Epithelial cell of proximal tubule (primary cell): ENCODE results near the gene RIPOR3. TPM values are rescaled to one million over a fixed set of nuclear protein-coding genes. Genes with fewer than 3 reads are reported as not detected.
A peak's percentile ranks its signal among the peaks of the same experiment; 100 is the strongest.
"Not testable (repeated sequence)": the region's sequence is repeated elsewhere in the genome, so short reads cannot be mapped to it uniquely, and the experiment has no call there.

Experiments used
- DNase-seq: peaks from one replicate; pipeline ENCODE4 v3.0.0-alpha.2; 2011; ENCODE audit warnings: low read depth
- H3K4me3 ChIP-seq: 2 replicates; pipeline ENCODE4 v1.5.1; 2011; ENCODE audit warnings: low read depth, mild to moderate bottlenecking, low read length
- total RNA-seq: library from RNA; depleted of rRNA; stranded (reverse); fragments of >200 nt; gene quantifications from 2 replicates; pipeline ENCODE4 v1.2.3, GENCODE V29; 2015
- TF ChIP-seq, protein P1 (sequence below): conservative IDR thresholded peaks from 2 replicates; pipeline ENCODE4 v1.5.1; 2012; ENCODE audit warnings: low read depth, mild to moderate bottlenecking, low read length

Gene RIPOR3
- total RNA-seq, 1 donor from 2014 or later, result 1.8 TPM

DNA sequence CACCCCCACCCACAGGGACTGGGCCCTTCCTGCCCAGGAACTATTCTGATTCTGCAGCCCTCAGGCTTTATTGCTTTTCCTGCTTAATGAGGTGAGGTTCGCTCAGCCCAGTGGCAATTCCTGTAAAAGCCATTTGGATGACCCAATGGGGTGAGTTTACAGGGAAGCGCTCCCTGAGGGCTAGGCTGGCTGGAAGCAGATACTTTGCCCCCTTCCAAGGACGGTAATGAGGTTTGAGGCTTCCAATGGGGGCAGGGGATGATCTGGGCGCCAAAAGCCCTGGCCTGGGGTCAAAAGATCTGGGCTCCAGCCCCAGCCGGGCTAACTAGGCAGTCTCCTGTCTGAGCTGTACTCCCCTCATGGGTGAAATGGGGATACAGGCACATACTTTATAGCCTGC lies 41.8 kb downstream of the RIPOR3 start:
- no peak overlapping the region for H3K4me3 ChIP-seq
- TF ChIP-seq, protein P1, sequence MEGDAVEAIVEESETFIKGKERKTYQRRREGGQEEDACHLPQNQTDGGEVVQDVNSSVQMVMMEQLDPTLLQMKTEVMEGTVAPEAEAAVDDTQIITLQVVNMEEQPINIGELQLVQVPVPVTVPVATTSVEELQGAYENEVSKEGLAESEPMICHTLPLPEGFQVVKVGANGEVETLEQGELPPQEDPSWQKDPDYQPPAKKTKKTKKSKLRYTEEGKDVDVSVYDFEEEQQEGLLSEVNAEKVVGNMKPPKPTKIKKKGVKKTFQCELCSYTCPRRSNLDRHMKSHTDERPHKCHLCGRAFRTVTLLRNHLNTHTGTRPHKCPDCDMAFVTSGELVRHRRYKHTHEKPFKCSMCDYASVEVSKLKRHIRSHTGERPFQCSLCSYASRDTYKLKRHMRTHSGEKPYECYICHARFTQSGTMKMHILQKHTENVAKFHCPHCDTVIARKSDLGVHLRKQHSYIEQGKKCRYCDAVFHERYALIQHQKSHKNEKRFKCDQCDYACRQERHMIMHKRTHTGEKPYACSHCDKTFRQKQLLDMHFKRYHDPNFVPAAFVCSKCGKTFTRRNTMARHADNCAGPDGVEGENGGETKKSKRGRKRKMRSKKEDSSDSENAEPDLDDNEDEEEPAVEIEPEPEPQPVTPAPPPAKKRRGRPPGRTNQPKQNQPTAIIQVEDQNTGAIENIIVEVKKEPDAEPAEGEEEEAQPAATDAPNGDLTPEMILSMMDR, result no peak
- no peak for DNase-seq

DNA sequence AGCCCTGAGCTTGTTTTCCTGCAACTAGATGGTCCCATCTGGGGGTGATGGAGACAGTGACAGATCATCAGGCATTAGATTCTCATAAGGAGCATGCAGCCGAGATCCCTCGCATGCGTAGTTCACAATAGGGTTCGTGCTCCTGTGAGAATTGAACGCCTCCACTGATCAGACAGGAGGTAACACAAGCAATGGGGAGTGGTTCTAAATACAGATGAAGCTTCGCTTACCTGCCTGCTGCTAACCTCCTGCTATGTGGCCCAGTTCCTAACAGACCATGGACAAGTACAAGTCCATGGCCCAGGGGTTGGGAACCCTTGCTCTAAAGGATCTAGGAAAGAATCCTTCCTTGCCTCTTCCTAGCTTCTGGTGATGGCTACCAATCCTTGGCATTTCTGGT lies 42.7 kb downstream of the RIPOR3 start:
- TF ChIP-seq, protein P1, result no peak
- no peak overlapping the region for H3K4me3 ChIP-seq
- no peak for DNase-seq

DNA sequence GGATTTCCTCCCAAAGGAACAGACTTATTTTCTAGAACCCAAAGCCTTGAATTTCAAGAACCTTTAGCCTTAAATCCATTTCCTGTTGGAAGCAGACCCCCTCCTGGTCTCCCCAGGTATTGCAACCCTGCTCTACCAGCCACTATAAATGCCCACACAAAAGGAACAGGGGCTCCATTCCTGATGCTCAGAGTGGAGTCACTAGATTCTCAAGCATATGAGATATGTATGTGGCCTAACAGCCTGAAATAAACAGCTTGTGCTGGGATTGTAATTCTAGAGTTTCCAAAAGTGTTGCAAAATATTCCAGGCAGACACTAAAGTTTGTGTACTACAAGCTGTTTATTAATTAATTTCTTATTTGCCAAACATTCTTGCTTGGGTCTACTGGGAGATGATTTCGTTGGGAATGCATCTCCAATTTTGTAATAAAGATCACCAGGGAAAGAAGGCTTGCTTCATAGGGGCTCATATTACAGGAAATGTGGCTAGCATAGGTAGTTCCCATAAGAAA lies 44.8 kb downstream of the RIPOR3 start:
- H3K4me3 ChIP-seq, result no peak overlapping the region
- TF ChIP-seq, protein P1, result peak; percentile 47
- no peak for DNase-seq

DNA sequence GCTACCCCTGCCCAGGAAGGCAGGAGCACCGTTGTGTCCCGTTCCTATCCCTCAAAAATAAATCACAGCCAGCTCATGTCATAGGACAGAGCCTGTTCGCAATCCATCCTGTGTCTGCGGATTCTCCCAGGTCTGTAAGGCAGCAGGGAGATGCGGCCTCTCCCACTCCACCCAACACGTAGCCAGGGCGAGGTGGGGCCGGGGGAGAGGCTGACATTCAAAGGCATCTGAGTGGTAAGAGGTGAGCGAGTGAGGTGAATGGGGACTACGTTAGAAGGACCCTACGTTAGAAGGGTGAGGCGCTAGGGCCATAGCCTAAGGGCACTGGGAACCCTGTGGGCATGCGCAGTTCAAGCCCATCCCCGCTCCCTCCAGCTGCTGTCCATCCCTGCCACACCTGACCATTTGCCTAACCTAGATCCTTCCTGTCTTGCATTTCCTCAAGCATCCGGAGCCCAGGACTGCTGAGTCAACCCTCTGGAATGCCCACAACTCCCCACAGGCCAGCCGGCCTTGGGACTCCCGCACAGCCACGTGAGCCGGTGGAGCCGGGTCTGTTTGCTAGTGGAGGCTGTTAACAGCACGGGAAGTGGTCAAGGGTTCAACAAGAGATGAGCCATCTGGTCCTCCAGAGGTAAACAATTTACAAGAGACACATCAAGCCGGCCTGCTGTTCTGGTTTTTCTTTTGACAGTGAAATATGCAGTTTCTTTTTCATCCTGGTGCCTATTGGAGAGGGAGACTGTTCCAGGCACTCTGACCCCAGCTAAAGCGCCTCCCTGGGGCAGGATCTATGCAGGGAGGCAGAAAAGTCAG lies 45.9 kb downstream of the RIPOR3 start:
- DNase-seq, result peak; percentile 92
- TF ChIP-seq, protein P1, result peak; percentile 10
- H3K4me3 ChIP-seq, result peak overlapping the region; percentile 2

DNA sequence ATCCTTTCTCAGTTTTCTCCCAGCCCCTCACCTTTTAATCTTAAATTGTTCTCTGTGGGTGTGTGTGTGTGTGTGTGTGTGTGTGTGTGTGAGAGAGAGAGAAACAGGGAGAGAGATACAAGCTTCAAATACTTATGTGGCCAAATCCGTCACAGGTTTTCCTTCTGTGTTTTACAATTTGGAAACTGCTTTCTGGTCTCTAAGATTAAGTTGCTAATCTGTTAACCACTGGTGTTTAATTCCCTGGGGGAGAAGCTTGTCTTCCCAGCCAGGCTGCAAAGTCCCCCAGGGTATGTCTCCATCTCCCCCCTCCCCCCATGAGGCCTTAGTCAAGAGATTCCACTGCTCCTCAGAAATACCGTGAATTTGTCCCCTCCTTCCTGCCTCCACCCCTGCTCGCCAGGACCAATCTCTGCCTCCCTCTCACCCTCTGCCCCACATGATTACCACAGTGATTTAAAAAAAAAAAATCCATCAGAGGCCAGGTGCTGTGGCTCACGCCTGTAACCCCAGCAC lies 49.0 kb downstream of the RIPOR3 start:
- TF ChIP-seq, protein P1, result no peak
- no peak overlapping the region for H3K4me3 ChIP-seq
- no peak for DNase-seq

DNA sequence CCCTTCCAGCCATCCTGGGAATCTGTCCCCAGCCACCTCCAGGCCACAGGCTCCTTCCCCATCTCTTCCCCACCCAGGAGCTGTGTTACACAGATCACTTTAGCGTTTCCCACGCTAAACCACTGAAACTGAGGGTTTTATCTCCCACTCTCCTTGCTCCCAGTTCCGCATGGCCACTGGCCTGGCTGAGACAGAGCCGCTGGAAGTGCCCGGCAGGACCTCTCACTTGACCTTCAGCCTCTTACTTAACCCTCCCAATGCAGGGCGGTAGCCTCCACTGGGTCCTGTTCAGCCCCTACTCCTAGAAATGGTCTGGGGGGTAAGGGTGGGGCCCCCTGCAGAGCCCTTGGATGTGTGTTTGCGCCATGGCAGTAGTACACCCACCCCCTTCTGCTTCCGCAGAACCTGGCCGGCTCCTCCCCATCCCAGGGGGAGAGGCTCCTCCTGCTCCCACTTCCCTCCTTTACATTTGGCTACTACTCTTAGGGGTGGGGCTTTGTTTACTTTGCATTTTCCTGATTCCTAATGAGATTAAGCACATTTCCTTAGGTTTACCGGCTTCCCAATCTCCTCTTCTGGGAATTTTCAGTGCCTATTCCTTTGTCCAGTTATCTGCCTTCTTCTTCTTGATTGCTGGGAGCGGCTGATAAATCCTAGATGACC lies 49.6 kb downstream of the RIPOR3 start:
- H3K4me3 ChIP-seq, result not testable (repeated sequence)

DNA sequence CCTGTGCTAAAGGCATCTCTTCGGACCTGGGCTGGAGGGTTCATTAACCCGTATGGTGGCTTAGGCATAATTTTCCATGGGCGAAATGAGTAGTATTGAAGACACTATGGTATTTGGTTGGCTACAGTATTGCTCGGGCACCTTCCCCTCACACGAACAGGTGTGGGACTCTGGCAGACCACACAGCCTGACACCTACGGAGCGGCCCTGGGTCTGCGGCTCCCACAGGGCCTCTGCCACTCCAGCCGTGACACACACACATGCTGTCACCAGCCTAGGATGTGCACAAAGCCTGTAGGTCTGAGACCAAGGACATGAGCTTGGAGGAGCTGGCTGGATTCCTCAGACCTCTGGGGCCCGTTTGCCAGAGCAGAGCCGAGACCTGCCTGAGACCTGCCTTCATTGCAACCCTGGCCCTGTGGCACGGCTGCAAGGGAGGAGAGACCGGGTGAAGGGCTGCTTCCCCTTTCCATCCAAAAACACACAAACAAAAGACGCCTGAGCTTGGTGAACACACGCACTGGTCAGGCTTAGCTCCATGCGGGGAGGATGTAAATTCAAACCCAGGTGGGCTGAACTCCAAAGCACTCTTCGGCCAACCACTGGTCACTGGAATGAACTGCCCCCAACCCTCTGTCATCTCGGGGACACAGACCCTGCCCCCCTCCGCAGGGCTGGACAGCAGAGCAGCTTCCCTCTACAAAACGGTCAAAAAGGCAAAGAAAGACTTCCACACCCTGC lies 51.2 kb downstream of the RIPOR3 start:
- not testable (repeated sequence) for H3K4me3 ChIP-seq, DNase-seq

More for the DNA sequence above, 49.6 kb downstream of the RIPOR3 start:
- DNase-seq, result not testable (repeated sequence)

DNA sequence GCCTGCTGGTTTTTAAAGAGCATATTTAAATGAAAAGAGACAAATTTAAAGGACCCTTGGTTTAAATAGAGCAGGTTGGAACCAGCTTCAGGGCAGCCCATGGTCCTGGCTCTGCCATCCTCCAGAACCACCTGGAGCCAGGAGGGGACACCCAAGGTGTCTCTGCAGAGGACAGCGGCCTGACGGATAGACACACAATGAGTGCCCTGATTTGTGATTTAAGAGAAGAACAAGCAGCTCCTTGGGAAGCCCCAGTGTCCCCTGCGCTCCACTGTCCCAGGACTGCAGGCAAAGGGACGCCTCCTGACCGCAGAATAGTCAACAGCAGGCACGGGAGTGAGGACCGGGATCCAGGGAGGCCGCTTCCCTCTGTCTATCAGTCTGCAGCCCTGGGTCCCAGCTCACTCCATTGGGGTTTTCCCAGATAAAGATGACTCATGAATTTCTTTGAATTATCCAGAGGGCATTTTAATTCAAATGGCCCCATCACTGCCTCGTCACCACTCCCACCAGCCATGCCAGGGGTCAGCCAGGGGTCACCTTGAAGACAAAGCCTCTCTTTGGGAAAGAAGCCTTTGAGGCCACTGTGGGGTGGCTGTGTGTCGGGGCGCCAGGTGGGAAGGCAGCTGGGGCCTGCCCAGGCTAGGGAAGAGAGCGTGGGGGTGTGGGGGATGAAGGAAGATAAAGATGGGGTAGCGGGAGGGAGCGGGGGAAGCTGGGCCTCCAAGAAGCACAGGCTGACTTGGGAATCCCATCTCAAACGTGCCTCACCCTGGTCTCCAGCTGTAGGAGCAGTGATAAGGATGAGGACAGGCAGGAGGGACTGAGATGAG lies 53.1 kb downstream of the RIPOR3 start:
- DNase-seq, H3K4me3 ChIP-seq: not testable (repeated sequence)
